HepG2 (cell line): Measurements from ENCODE around the gene ZNF541. TPM values are rescaled to one million over a fixed set of nuclear protein-coding genes. Genes with fewer than 3 reads are reported as not detected.

Experiments
- ATAC-seq: fragments of 200-7000 bp; cut with Tn5 transposase; 3 replicates; pipeline ENCODE4 v1.9.1; 2020; ENCODE audit warnings: mild to moderate bottlenecking, moderate library complexity
- BruUV-seq: library from RNA; stranded (reverse); fragments of 400-500 nt; replicated peaks from 2 replicates; lab custom pipeline; 2021; lab: Mats Ljungman, UMichigan
- CTCF ChIA-PET: fragments of 300-600 bp; formaldehyde crosslinking; extraction: SDS; loops from one replicate; lab custom pipeline; 2021; ENCODE audit warnings: low total read pairs, inconsistent platforms, low intra/inter-chr PET ratio; lab: Yijun Ruan, JAX
- POLR2A ChIA-PET: fragments of 350-600 bp; sonication (Branson Sonifier 250); formaldehyde crosslinking; loops from one replicate; lab custom pipeline; 2020; ENCODE audit warnings: antibody characterized with exemption, inconsistent platforms; lab: Yijun Ruan, JAX
- DNase-seq: peaks from one replicate; pipeline ENCODE4 v3.0.0-alpha.2; 2015; ENCODE audit warnings: low spot score
- FAIRE-seq: peaks from 3 replicates; lab custom pipeline; 2011; peaks lifted over from hg19 to GRCh38; lab: Jason Lieb, UNC
- H2AFZ ChIP-seq: one replicate; pipeline ENCODE4 v1.6.1; 2011; ENCODE audit warnings: low read length, inconsistent platforms
- H3K27ac ChIP-seq: fragments of 300-600 bp; 3 replicates; pipeline ENCODE4 v1.8.0; 2011; ENCODE audit warnings: mixed run types, mild to moderate bottlenecking, mixed read lengths, low read length, inconsistent platforms; ENCODE audit not compliant: insufficient read depth; ENCODE audit errors: extremely low read length
- H3K27me3 ChIP-seq, 2 experiments: fragments of 200-600 bp in 1 of 2; 2 replicates in 1 of 2; 3 replicates in 1 of 2; pipeline versions ENCODE4 v1.6.0 to v1.8.0; 2011; ENCODE audit warnings: low read length in 2 of 2, mild to moderate bottlenecking in 2 of 2, moderate library complexity in 2 of 2, inconsistent platforms in 1 of 2; ENCODE audit not compliant: insufficient read depth in 2 of 2, control insufficient read depth in 1 of 2
- H3K36me3 ChIP-seq, 2 experiments: fragments of 200-600 bp in 1 of 2; replicated peaks in 1 of 2; 2 replicates in 1 of 2; 3 replicates in 1 of 2; pipeline versions ENCODE4 v1.5.1 to v1.8.0; 2011; ENCODE audit warnings: low read length in 2 of 2, inconsistent platforms in 1 of 2; ENCODE audit not compliant: insufficient read depth in 2 of 2, control insufficient read depth in 1 of 2
- H3K4me1 ChIP-seq: 2 replicates; pipeline ENCODE4 v1.5.1; 2012; ENCODE audit warnings: low read length, inconsistent platforms; ENCODE audit not compliant: insufficient read depth
- H3K4me2 ChIP-seq: 2 replicates; pipeline ENCODE4 v1.6.0; 2011; ENCODE audit warnings: low read depth, low read length, inconsistent platforms
- H3K4me3 ChIP-seq, 3 experiments: fragments of 200-600 bp in 1 of 3; sonication (generic), shearing (Covaris generic) in 1 of 3; replicated peaks in 1 of 3; 2 replicates each; pipeline ENCODE4 v1.5.1; 2011 to 2016; ENCODE audit warnings: low read length in 3 of 3, inconsistent platforms in 2 of 3, low read depth in 2 of 3, mild to moderate bottlenecking in 2 of 3, control low read depth in 1 of 3, mixed read lengths in 1 of 3; ENCODE audit not compliant: insufficient read depth in 1 of 3
- H3K79me2 ChIP-seq: one replicate; pipeline ENCODE4 v1.6.1; 2011; ENCODE audit warnings: low read length, inconsistent platforms; ENCODE audit not compliant: insufficient read depth
- H3K9ac ChIP-seq: 2 replicates; pipeline ENCODE4 v1.6.0; 2011; ENCODE audit warnings: mild to moderate bottlenecking, low read depth, low read length, inconsistent platforms; ENCODE audit not compliant: insufficient read depth
- H3K9me3 ChIP-seq: 2 replicates; pipeline ENCODE4 v1.5.1; 2012; ENCODE audit warnings: mild to moderate bottlenecking, low read length
- H4K20me1 ChIP-seq: 2 replicates; pipeline ENCODE4 v1.6.0; 2011; ENCODE audit warnings: inconsistent platforms, mild to moderate bottlenecking, low read length, moderate library complexity; ENCODE audit not compliant: insufficient read depth
- ATAD3A ChIP-seq: sonication (generic); formaldehyde crosslinking; IDR thresholded peaks from 2 replicates; pipeline ENCODE4 v1.4.0; 2020; ENCODE audit warnings: missing genetic modification reagents
- HMGXB4 ChIP-seq, 2 experiments: sonication (generic) in 1 of 2; formaldehyde crosslinking in 1 of 2; IDR thresholded peaks; 2 replicates each; pipeline versions ENCODE4 v1.4.0 to v1.6.1; 2018 to 2020; ENCODE audit warnings: missing genetic modification reagents in 2 of 2, borderline replicate concordance in 1 of 2, low read depth in 1 of 2, mild to moderate bottlenecking in 1 of 2, missing biosample characterization in 1 of 2
- NFIB ChIP-seq: sonication (generic); formaldehyde crosslinking; IDR thresholded peaks from 2 replicates; pipeline ENCODE4 v1.9.0; 2021; ENCODE audit warnings: missing genetic modification reagents, mild to moderate bottlenecking, borderline replicate concordance
- NR1H2 ChIP-seq: sonication (generic); formaldehyde crosslinking; IDR thresholded peaks from 2 replicates; pipeline ENCODE4 v1.8.1; 2022; ENCODE audit warnings: low read depth, missing genetic modification reagents, borderline replicate concordance
- PRDM10 ChIP-seq: sonication (generic); formaldehyde crosslinking; IDR thresholded peaks from 2 replicates; pipeline ENCODE4 v1.4.0; 2020; ENCODE audit warnings: low read depth, missing genetic modification reagents
- RBM22 ChIP-seq: fragments of 200-400 bp; formaldehyde crosslinking; optimal IDR thresholded peaks from 2 replicates; pipeline ENCODE3; 2017; ENCODE audit warnings: mild to moderate bottlenecking, low read length, moderate library complexity
- RCOR2 ChIP-seq: IDR thresholded peaks from 2 replicates; pipeline ENCODE4 v1.6.1; 2016; ENCODE audit warnings: missing biosample characterization, missing genetic modification reagents
- TCF12 ChIP-seq, 2 experiments: fragments of 450-650 bp in 1 of 2; sonication (generic) in 1 of 2; formaldehyde crosslinking in 1 of 2; IDR thresholded peaks; 2 replicates each; pipeline versions ENCODE4 v1.6.1 to v1.8.0; 2017 to 2022; ENCODE audit warnings: antibody characterized with exemption in 1 of 2, mild to moderate bottlenecking in 1 of 2, missing genetic modification reagents in 1 of 2, moderate library complexity in 1 of 2
- TCF7 ChIP-seq: sonication (generic); IDR thresholded peaks from 2 replicates; pipeline ENCODE4 v1.6.1; 2016; ENCODE audit warnings: antibody characterized with exemption, low read depth
- TGIF2 ChIP-seq: IDR thresholded peaks from 2 replicates; pipeline ENCODE4 v1.6.1; 2016; ENCODE audit warnings: control low read depth, missing compliant biosample characterization
- TOPORS ChIP-seq: sonication (generic); formaldehyde crosslinking; IDR thresholded peaks from 2 replicates; pipeline ENCODE4 v1.8.0; 2023; ENCODE audit warnings: mild to moderate bottlenecking, missing genetic modification reagents
- ZFAT ChIP-seq: sonication (generic); formaldehyde crosslinking; conservative IDR thresholded peaks from 2 replicates; pipeline ENCODE4 v1.8.1; 2023; ENCODE audit warnings: missing genetic modification reagents, inconsistent platforms
- ZFP62 ChIP-seq: sonication (generic); formaldehyde crosslinking; IDR thresholded peaks from 2 replicates; pipeline ENCODE4 v1.4.0; 2020; ENCODE audit warnings: missing genetic modification reagents
- ZMYM3 ChIP-seq: sonication (generic); formaldehyde crosslinking; IDR thresholded peaks from 2 replicates; pipeline ENCODE4 v1.5.1; 2020; ENCODE audit warnings: mild to moderate bottlenecking, missing genetic modification reagents
- ZNF230 ChIP-seq: sonication (generic); formaldehyde crosslinking; IDR thresholded peaks from 2 replicates; pipeline ENCODE4 v1.4.0; 2020; ENCODE audit warnings: mild to moderate bottlenecking, missing genetic modification reagents
- ZNF343 ChIP-seq: sonication (generic); formaldehyde crosslinking; IDR thresholded peaks from 2 replicates; pipeline ENCODE4 v1.4.0; 2020; ENCODE audit warnings: mild to moderate bottlenecking, missing genetic modification reagents
- ZNF576 ChIP-seq: sonication (generic); formaldehyde crosslinking; IDR thresholded peaks from 2 replicates; pipeline ENCODE4 v1.4.0; 2020; ENCODE audit warnings: mild to moderate bottlenecking, missing genetic modification reagents
- ZNF614 ChIP-seq: IDR thresholded peaks from 2 replicates; pipeline ENCODE4 v1.6.1; 2018; ENCODE audit warnings: missing biosample characterization, missing genetic modification reagents, inconsistent platforms, borderline replicate concordance
- ZNF788 ChIP-seq: sonication (generic); formaldehyde crosslinking; IDR thresholded peaks from 2 replicates; pipeline ENCODE4 v1.5.0; 2020; ENCODE audit warnings: mild to moderate bottlenecking, missing genetic modification reagents, borderline replicate concordance
- WGBS: methylation state at CpG from one replicate; pipeline ENCODE4 v1.1.6; 2017; ENCODE audit warnings: low lambda C conversion rate; 5-methylcytosine and 5-hydroxymethylcytosine counted together
- in situ Hi-C: cut with HindIII; loops from 2 replicates; pipeline ENCODE4 v1.10.0; 2017; ENCODE audit warnings: low pct_unique_long_range_greater_than_20kb; ENCODE audit not compliant: extremely low pct_ligation_motif_present
- intact Hi-C: fragments of 100-400 bp; cut with micrococcal nuclease; formaldehyde crosslinking; loops from one replicate; pipeline ENCODE4 v1.10.0; 2022; ENCODE audit not compliant: unreplicated experiment
- polyA plus RNA-seq, 8 experiments: library from polyadenylated mRNA; depleted of rRNA in 3 of 8; stranded (reverse) in 7 of 8; unstranded in 1 of 8; fragments of >200 nt; fragmentation: Illumina TruSeq in 4 of 8; extraction: Trizol in 4 of 8; gene quantifications; 2 replicates each; pipeline versions ENCODE4 v1.2.1 to v1.2.3, GENCODE V29; 2011 to 2016; ENCODE audit warnings: low read depth in 4 of 8, missing spikeins in 1 of 8, mixed read lengths in 1 of 8; ENCODE audit not compliant: insufficient read depth in 1 of 8
- total RNA-seq, 5 experiments: library from RNA; depleted of rRNA; stranded (reverse); fragments of >200 nt; fragmentation: Illumina TruSeq; extraction: Trizol; gene quantifications; 2 replicates each; pipeline ENCODE4 v1.2.3, GENCODE V29; 2016; ENCODE audit warnings: low read depth in 1 of 5

The ZNF541 gene
- total and polyA plus RNA-seq, 2 of the 13 experiments (the other 11 are each of a cell fraction or from before 2014, with no cell fraction given): 0.03 to 0.04 TPM

GRCh38 chr19:47603706-47604565, 31.0 kb upstream of the ZNF541 start:
- H3K9ac ChIP-seq: no peak overlapping the region
- H2AFZ ChIP-seq: no peak overlapping the region
- H3K79me2 ChIP-seq: no peaks in the 10 kb centered on the region
- intact Hi-C loops: no loop called here
- DNase-seq (no peak), ATAC-seq (no peak), FAIRE-seq (no peak)
- no TSS peak for BruUV-seq
- no peaks in the 10 kb centered on the region for H3K36me3 ChIP-seq
- 19% methylated on average over 10 of the region's 13 CpGs for whole genome bisulfite sequencing
- CTCF ChIA-PET: no interaction called here
- no peak overlapping the region for H3K4me3 ChIP-seq
- in situ Hi-C loops: loop anchor here (10.0 kb wide), 1 partner anchor 91 kb away; no protein-coding TSS in a partner anchor
- peaks cover 1 to 2% of the 10 kb centered on the region in 2 experiments; a peak in 2 of 5 replicates for H3K27me3 ChIP-seq
- POLR2A ChIA-PET: no interaction called here
- no peak overlapping the region for H3K4me2 ChIP-seq
- no peaks in the 10 kb centered on the region for H4K20me1 ChIP-seq
- H3K4me1 ChIP-seq: peaks cover 36% of the 10 kb centered on the region
- H3K27ac ChIP-seq: no peak overlapping the region
- no peaks in the 10 kb centered on the region for H3K9me3 ChIP-seq
- TF ChIP-seq ATAD3A (CRISPR knock-in tag) (no peak), TOPORS (no peak), TCF12 (IDR thresholded peaks at IDR 0.05) (no peak), TCF12 (CRISPR knock-in tag; IDR thresholded peaks at IDR 0.05) (no peak), NR1H2 (no peak), ZMYM3 (no peak), PRDM10 (CRISPR knock-in tag) (no peak), ZNF614 (CRISPR knock-in tag) (no peak), HMGXB4 (CRISPR knock-in tag; IDR thresholded peaks at IDR 0.05; ENCODE audit: borderline replicate concordance in 1 of 2, low read depth in 1 of 2) (no peak), ZNF343 (CRISPR knock-in tag) (no peak), TGIF2 (CRISPR knock-in tag) (no peak), ZNF576 (CRISPR knock-in tag) (no peak), ZFP62 (CRISPR knock-in tag) (no peak), NFIB (CRISPR knock-in tag) (no peak), RCOR2 (no peak), ZNF230 (CRISPR knock-in tag) (no peak), ZFAT (CRISPR knock-in tag) (no peak), RBM22 (no peak), TCF7 (no peak), ZNF788 (CRISPR knock-in tag) (no peak)
